Ovary (tissue), 3 donors: Measurements from ENCODE around the gene RNF125.

Experiments used
- CTCF ChIP-seq, 3 donors: fragments of 450-650 bp in 2 of 3; fragments of 200-600 bp in 1 of 3; IDR thresholded peaks; one replicate each; pipeline versions ENCODE4 v1.5.1 to v1.8.0; 2016 to 2022; ENCODE audit warnings: antibody characterized with exemption in 3 of 3, mild to moderate bottlenecking in 1 of 3
- POLR2A ChIP-seq: fragments of 450-650 bp; IDR thresholded peaks from one replicate; pipeline ENCODE4 v1.6.1; 2017; ENCODE audit warnings: antibody characterized with exemption, mild to moderate bottlenecking, moderate library complexity
- donor health status: DM: no; HTN: no; CAD: no.

- TF ChIP-seq CTCF (IDR thresholded peaks at IDR 0.05) = no peak
- TF ChIP-seq POLR2A = no peak
Measured at GRCh38 chr18:32026491-32027086, 8.0 kb downstream of the RNF125 start.
